Thyroid gland (tissue), 4 donors: ENCODE results near the gene ZNF142. TPM values are rescaled to one million over a fixed set of nuclear protein-coding genes. Genes with fewer than 3 reads are reported as not detected.

Source experiments
- DNase-seq, 2 donors: peaks; one replicate each; pipeline ENCODE4 v3.0.0-alpha.2; 2019
- H3K27ac ChIP-seq, 3 donors: fragments of 200-600 bp; sonication (generic); 1 replicate in 2 of 3; 2 replicates in 1 of 3; pipeline ENCODE4 v1.5.1; 2016 to 2019; ENCODE audit warnings: mild to moderate bottlenecking in 1 of 3, moderate library complexity in 1 of 3
- H3K27me3 ChIP-seq: fragments of 200-600 bp; sonication (generic); one replicate; pipeline ENCODE4 v1.5.1; 2019
- H3K36me3 ChIP-seq, 2 donors: fragments of 200-600 bp; sonication (generic); one replicate each; pipeline ENCODE4 v1.5.1; 2016 to 2019
- H3K4me1 ChIP-seq, 2 donors: fragments of 200-600 bp; sonication (generic); one replicate each; pipeline ENCODE4 v1.5.1; 2017 to 2019
- H3K4me3 ChIP-seq, 3 donors: fragments of 200-600 bp; sonication (generic); replicated peaks in 1 of 3; 1 replicate in 2 of 3; 2 replicates in 1 of 3; pipeline ENCODE4 v1.5.1; 2016; ENCODE audit warnings: mild to moderate bottlenecking in 1 of 3
- H3K9me3 ChIP-seq: fragments of 200-600 bp; sonication (generic); one replicate; pipeline ENCODE4 v1.5.1; 2017
- CTCF ChIP-seq, 6 experiments: fragments of 200-600 bp in 3 of 6; fragments of 450-650 bp in 3 of 6; sonication (generic) in 3 of 6; IDR thresholded peaks; one replicate each; pipeline ENCODE4 v1.5.1; 2016 to 2019; ENCODE audit warnings: antibody characterized with exemption in 6 of 6, mild to moderate bottlenecking in 2 of 6, inconsistent platforms in 1 of 6, moderate library complexity in 1 of 6
- POLR2A ChIP-seq, 2 donors: fragments of 450-650 bp; IDR thresholded peaks; one replicate each; pipeline ENCODE4 v1.6.1; 2017; ENCODE audit warnings: antibody characterized with exemption in 2 of 2, mild to moderate bottlenecking in 2 of 2, moderate library complexity in 1 of 2
- WGBS, 2 donors: methylation state at CpG; one replicate each; pipeline ENCODE4 v1.1.5; 2017; 5-methylcytosine and 5-hydroxymethylcytosine counted together
- intact Hi-C: fragments of 100-400 bp; cut with DNase I; formaldehyde crosslinking; loops from one replicate; pipeline ENCODE4 v1.15.1; 2023
- total RNA-seq, 4 donors: library from RNA; depleted of rRNA; stranded (reverse); fragments of >200 nt; gene quantifications; one replicate each; pipeline ENCODE4 v1.2.3, GENCODE V29; 2016

ZNF142 gene
- total RNA-seq, 4 donors from 2014 or later: 15.5 to 33.4 (median 24.0) TPM

DNA sequence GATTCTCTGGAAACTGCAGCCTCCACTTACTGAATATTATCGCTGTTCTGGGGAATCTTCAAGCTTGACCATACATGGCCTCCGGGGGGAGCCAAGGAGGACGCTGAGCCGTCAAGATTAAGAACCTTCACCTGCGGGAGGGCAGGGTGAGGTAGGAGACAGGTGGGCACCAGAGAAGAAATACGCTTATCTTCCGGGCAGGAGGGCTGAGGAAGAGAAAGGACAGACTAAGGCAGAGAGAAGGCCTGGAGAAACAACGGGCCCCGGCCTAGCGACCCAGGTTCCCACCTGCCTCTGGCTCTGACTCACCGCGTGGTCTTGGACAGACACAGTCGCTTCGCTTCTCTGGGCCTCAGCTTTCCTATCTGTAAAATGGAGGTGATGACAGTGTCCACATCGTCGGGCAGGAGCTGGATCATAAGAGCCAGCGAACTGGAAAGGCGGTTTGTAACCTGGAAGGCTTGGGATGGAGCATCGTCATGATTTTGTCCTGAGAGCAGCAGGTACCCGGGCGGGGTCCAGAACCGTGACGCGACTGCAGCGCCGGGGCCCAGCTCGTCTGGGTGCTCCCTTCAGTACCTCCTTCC, 659 bp downstream of the ZNF142 start:
- no peaks in the 10 kb centered on the region for H3K27me3 ChIP-seq
- WGBS, 2 donors: 0 to 4% methylated on average over 18 to 21 of the region's 27 CpGs
- H3K9me3 ChIP-seq: no peaks in the 10 kb centered on the region
- TF ChIP-seq POLR2A (IDR thresholded peaks at IDR 0.05): no peak
- TF ChIP-seq CTCF (IDR thresholded peaks at IDR 0.05): peak in 4 of 6 experiments; percentile 17 to 34 (median 24)
- intact Hi-C loops: loop anchor here (10.0 kb wide), 1 partner anchor 254 kb away; no protein-coding TSS in a partner anchor
- peak; percentile 25 to 45 for DNase-seq
- H3K36me3 ChIP-seq: peaks cover 34 to 39% of the 10 kb centered on the region in 2 donors
- H3K4me1 ChIP-seq: peaks cover 6 to 15% of the 10 kb centered on the region in 2 donors
- peak overlapping the region; percentile 77 to 85 (median 84) for H3K4me3 ChIP-seq
- peak overlapping the region in 2 of 3 donors; percentile 36 to 70 for H3K27ac ChIP-seq

DNA sequence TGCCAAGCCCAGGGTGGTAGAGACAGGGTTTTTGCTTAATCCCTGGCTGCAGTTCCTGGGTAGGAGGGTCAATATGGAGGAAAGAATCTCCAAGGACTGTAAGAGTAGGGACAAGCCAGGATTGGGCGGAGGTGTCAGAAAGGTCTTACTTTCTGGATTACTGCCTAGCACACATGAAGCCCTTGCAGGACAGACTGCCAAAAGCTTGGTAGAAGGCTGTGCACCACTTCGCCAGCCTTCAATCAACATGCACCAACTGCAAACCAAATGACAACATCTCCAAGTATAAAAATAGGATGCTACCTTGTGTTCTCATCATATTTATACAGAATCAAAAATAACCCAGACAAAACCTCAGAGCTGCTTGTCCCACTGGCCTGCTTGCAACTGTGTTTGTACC, 3.7 kb downstream of the ZNF142 start:
- peaks cover 6 to 15% of the 10 kb centered on the region in 2 donors for H3K4me1 ChIP-seq
- no peak for TF ChIP-seq POLR2A (IDR thresholded peaks at IDR 0.05)
- TF ChIP-seq CTCF (IDR thresholded peaks at IDR 0.05): no peak
- intact Hi-C loops: loop anchor here (10.0 kb wide), 1 partner anchor 251 kb away; no protein-coding TSS in a partner anchor
- no peak overlapping the region for H3K4me3 ChIP-seq
- H3K27me3 ChIP-seq: no peaks in the 10 kb centered on the region
- no peak overlapping the region for H3K27ac ChIP-seq
- H3K36me3 ChIP-seq: peaks cover 33 to 36% of the 10 kb centered on the region in 2 donors
- no peak for DNase-seq
- H3K9me3 ChIP-seq: no peaks in the 10 kb centered on the region
- WGBS, 2 donors: 69 to 97% methylated on average over 2 of the region's 2 CpGs

- Histone ChIP-seq H3K36me3 (peaks cover 60 to 70% of the 10 kb centered on the region in 2 donors), H3K4me3 (no peak overlapping the region), H3K27ac (no peak overlapping the region), H3K4me1 (no peaks in the 10 kb centered on the region), H3K9me3 (no peaks in the 10 kb centered on the region), H3K27me3 (no peaks in the 10 kb centered on the region)
- intact Hi-C loops: loop anchor here (10.0 kb wide), 1 partner anchor 84 kb away; the partner anchor contains the start of genes CNOT9 and USP37
- no peak for TF ChIP-seq CTCF (IDR thresholded peaks at IDR 0.05)
- no peak for TF ChIP-seq POLR2A (IDR thresholded peaks at IDR 0.05)
- WGBS, 2 donors: 93 to 94% methylated on average over 7 to 11 of the region's 11 CpGs
- DNase-seq: no peak
Measured at GRCh38 chr2:218648787-218649100, 10.7 kb downstream of the ZNF142 start.

GRCh38 chr2:218648088-218648786, 11.2 kb downstream of the ZNF142 start:
- intact Hi-C loops: loop anchor here (10.0 kb wide), 1 partner anchor 83 kb away; the partner anchor contains the start of genes CNOT9 and USP37
- WGBS, 2 donors: 74 to 77% methylated on average over 9 of the region's 9 CpGs
- peak; percentile 53 to 57 for DNase-seq
- peak; percentile 52 to 85 (median 72) for TF ChIP-seq CTCF (IDR thresholded peaks at IDR 0.05)
- no peak for TF ChIP-seq POLR2A (IDR thresholded peaks at IDR 0.05)
- no peaks in the 10 kb centered on the region for H3K9me3 ChIP-seq
- peaks cover 60 to 70% of the 10 kb centered on the region in 2 donors for H3K36me3 ChIP-seq
- H3K27me3 ChIP-seq: no peaks in the 10 kb centered on the region
- H3K27ac ChIP-seq: no peak overlapping the region
- no peak overlapping the region for H3K4me3 ChIP-seq
- no peaks in the 10 kb centered on the region for H3K4me1 ChIP-seq

DNA sequence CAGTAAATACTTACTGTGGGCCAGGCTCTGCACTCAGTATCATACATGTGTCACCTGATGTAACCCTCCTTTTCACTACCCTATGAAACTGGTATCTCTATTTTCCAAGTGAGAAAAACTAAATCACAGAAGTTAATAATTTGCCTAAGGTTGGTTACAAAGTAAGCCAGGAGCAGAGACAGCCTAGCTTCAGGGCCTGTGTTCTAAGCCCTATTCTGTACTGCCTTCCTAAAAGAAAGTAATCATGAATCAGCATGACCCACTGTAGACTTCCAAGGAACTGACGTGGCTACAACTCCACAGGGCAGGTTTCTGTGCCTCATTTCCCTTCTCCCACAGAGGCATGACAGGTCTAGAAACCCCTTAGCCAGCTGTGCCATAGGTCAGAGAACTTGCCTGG, 14.3 kb downstream of the ZNF142 start:
- H3K36me3 ChIP-seq: peaks cover 66 to 67% of the 10 kb centered on the region in 2 donors
- intact Hi-C loops: loop anchor here (10.0 kb wide), 1 partner anchor 80 kb away; the partner anchor contains the start of genes CNOT9 and USP37
- TF ChIP-seq POLR2A (IDR thresholded peaks at IDR 0.05): no peak
- H3K27me3 ChIP-seq: no peaks in the 10 kb centered on the region
- H3K4me1 ChIP-seq: no peaks in the 10 kb centered on the region
- 90 to 100% methylated on average over 1 of the region's 1 CpG for WGBS, 2 donors
- DNase-seq: no peak
- H3K27ac ChIP-seq: no peak overlapping the region
- H3K9me3 ChIP-seq: no peaks in the 10 kb centered on the region
- no peak overlapping the region for H3K4me3 ChIP-seq
